HepG2 (cell line): Measurements from ENCODE around the gene SATB2. TPM values are rescaled to one million over a fixed set of nuclear protein-coding genes. Genes with fewer than 3 reads are reported as not detected.

Source experiments
- ADNP ChIP-seq: sonication (generic); formaldehyde crosslinking; IDR thresholded peaks from 2 replicates; pipeline ENCODE4 v1.4.0; 2020; ENCODE audit warnings: missing genetic modification reagents
- AKAP8 ChIP-seq: sonication (generic); formaldehyde crosslinking; IDR thresholded peaks from 2 replicates; pipeline ENCODE4 v1.5.1; 2020; ENCODE audit warnings: mild to moderate bottlenecking, missing genetic modification reagents
- ARID5B ChIP-seq: IDR thresholded peaks from 2 replicates; pipeline ENCODE4 v1.4.0; 2020; ENCODE audit warnings: mild to moderate bottlenecking, missing genetic modification reagents
- ELF1 ChIP-seq: sonication (generic); formaldehyde crosslinking; IDR thresholded peaks from 2 replicates; pipeline ENCODE4 v1.4.0; 2020; ENCODE audit warnings: missing genetic modification reagents
- GATAD1 ChIP-seq: IDR thresholded peaks from 2 replicates; pipeline ENCODE4 v1.6.1; 2016; ENCODE audit warnings: missing genetic modification reagents, missing compliant biosample characterization
- MAF1 ChIP-seq: sonication (generic); formaldehyde crosslinking; IDR thresholded peaks from 2 replicates; pipeline ENCODE4 v1.5.0; 2020; ENCODE audit warnings: missing genetic modification reagents, borderline replicate concordance
- MTA1 ChIP-seq: sonication (generic); formaldehyde crosslinking; IDR thresholded peaks from 2 replicates; pipeline ENCODE4 v1.4.0; 2020; ENCODE audit warnings: missing genetic modification reagents, mild to moderate bottlenecking, borderline replicate concordance
- MXD4 ChIP-seq: IDR thresholded peaks from 2 replicates; pipeline ENCODE4 v1.6.1; 2016; ENCODE audit warnings: mild to moderate bottlenecking, missing biosample characterization, missing genetic modification reagents
- PLRG1 ChIP-seq: fragments of 450-650 bp; conservative IDR thresholded peaks from 2 replicates; pipeline ENCODE4 v1.6.1; 2016
- PRPF4 ChIP-seq: fragments of 200-400 bp; formaldehyde crosslinking; IDR thresholded peaks from 2 replicates; pipeline ENCODE4 v1.6.1; 2016; ENCODE audit warnings: low read length, low read depth; ENCODE audit not compliant: poor library complexity, severe bottlenecking
- SOX13 ChIP-seq, 3 experiments: fragments of 450-650 bp in 1 of 3; sonication (generic) in 1 of 3; formaldehyde crosslinking in 1 of 3; IDR thresholded peaks in 2 of 3; conservative IDR thresholded peaks in 1 of 3; 2 replicates each; pipeline versions ENCODE4 v1.5.0 to v1.6.1; 2016 to 2020; ENCODE audit warnings: antibody characterized with exemption in 1 of 3, mild to moderate bottlenecking in 1 of 3, missing compliant biosample characterization in 1 of 3, missing genetic modification reagents in 1 of 3, moderate library complexity in 1 of 3
- ZFP41 ChIP-seq: sonication (generic); formaldehyde crosslinking; IDR thresholded peaks from 2 replicates; pipeline ENCODE4 v1.4.0; 2020; ENCODE audit warnings: mild to moderate bottlenecking, missing genetic modification reagents, borderline replicate concordance
- ZFP90 ChIP-seq: sonication (generic); formaldehyde crosslinking; IDR thresholded peaks from 2 replicates; pipeline ENCODE4 v1.8.0; 2022; ENCODE audit warnings: missing genetic modification reagents, mild to moderate bottlenecking, inconsistent platforms, borderline replicate concordance
- ZNF263 ChIP-seq: sonication (generic); formaldehyde crosslinking; IDR thresholded peaks from 2 replicates; pipeline ENCODE4 v1.4.0; 2020; ENCODE audit warnings: missing genetic modification reagents
- ZNF496 ChIP-seq: sonication (generic); formaldehyde crosslinking; IDR thresholded peaks from 2 replicates; pipeline ENCODE4 v1.8.1; 2023; ENCODE audit warnings: mild to moderate bottlenecking, moderate library complexity, missing genetic modification reagents; ENCODE audit not compliant: insufficient replicate concordance
- ZNF609 ChIP-seq: sonication (generic); formaldehyde crosslinking; IDR thresholded peaks from 2 replicates; pipeline ENCODE4 v1.4.0; 2020; ENCODE audit warnings: mild to moderate bottlenecking, missing genetic modification reagents, borderline replicate concordance
- polyA plus RNA-seq, 8 experiments: library from polyadenylated mRNA; depleted of rRNA in 3 of 8; stranded (reverse) in 7 of 8; unstranded in 1 of 8; fragments of >200 nt; fragmentation: Illumina TruSeq in 4 of 8; extraction: Trizol in 4 of 8; gene quantifications; 2 replicates each; pipeline versions ENCODE4 v1.2.1 to v1.2.3, GENCODE V29; 2011 to 2016; ENCODE audit warnings: low read depth in 4 of 8, missing spikeins in 1 of 8, mixed read lengths in 1 of 8; ENCODE audit not compliant: insufficient read depth in 1 of 8
- total RNA-seq, 5 experiments: library from RNA; depleted of rRNA; stranded (reverse); fragments of >200 nt; fragmentation: Illumina TruSeq; extraction: Trizol; gene quantifications; 2 replicates each; pipeline ENCODE4 v1.2.3, GENCODE V29; 2016; ENCODE audit warnings: low read depth in 1 of 5

The SATB2 gene
- total and polyA plus RNA-seq, 2 of the 13 experiments (the other 11 are each of a cell fraction or from before 2014, with no cell fraction given), result 2.5 to 5.5 TPM

- peak; percentile 62 for TF ChIP-seq ZNF609 (CRISPR knock-in tag)
- TF ChIP-seq AKAP8 (CRISPR knock-in tag), result no peak
- TF ChIP-seq SOX13 (IDR thresholded peaks at IDR 0.05), result peak; percentile 35; the same call in 1 of the 2 replicates
- TF ChIP-seq SOX13 (CRISPR knock-in tag; conservative IDR thresholded peaks at IDR 0.05 in 1 of 2, IDR thresholded peaks at IDR 0.05 in 1 of 2), result 0 out of 4 replicates have a peak, but pooled peaks of 1 of the 2 experiments have one; percentile 4
- TF ChIP-seq PRPF4, result peak; percentile 58
- TF ChIP-seq ARID5B, result peak; percentile 42
- no peak for TF ChIP-seq PLRG1
- peak; percentile 36 for TF ChIP-seq ZFP90
- TF ChIP-seq ELF1 (CRISPR knock-in tag), result peak; percentile 58
- TF ChIP-seq ZFP41, result no peak
- TF ChIP-seq ZNF496 (CRISPR knock-in tag), result no peak
- TF ChIP-seq MXD4 (CRISPR knock-in tag), result peak; percentile 81
- TF ChIP-seq MAF1, result no peak; the same call in 1 of the 2 replicates
- TF ChIP-seq MTA1 (CRISPR knock-in tag), result peak; percentile 76; the same call in 1 of the 2 replicates
- peak; percentile 87 for TF ChIP-seq GATAD1 (CRISPR knock-in tag)
- TF ChIP-seq ADNP (CRISPR knock-in tag), result no peak
- peak; percentile 63 for TF ChIP-seq ZNF263 (CRISPR knock-in tag)
Observed at GRCh38 chr2:199459286-199460100, 1.8 kb upstream of the SATB2 start (continued).
